ENCODE measurements around the gene HERC4. TPM values are rescaled to one million over a fixed set of nuclear protein-coding genes. Genes with fewer than 3 reads are reported as not detected.
"Not testable (repeated sequence)": the region's sequence is repeated elsewhere in the genome, so short reads cannot be mapped to it uniquely, and the experiment has no call there.

Gene HERC4
- total and polyA plus RNA-seq, 9 of the 15 experiments (the other 6 are each of a cell fraction or from before 2014, with no cell fraction given), result 12.5 to 33.5 (median 22.8) TPM

DNA sequence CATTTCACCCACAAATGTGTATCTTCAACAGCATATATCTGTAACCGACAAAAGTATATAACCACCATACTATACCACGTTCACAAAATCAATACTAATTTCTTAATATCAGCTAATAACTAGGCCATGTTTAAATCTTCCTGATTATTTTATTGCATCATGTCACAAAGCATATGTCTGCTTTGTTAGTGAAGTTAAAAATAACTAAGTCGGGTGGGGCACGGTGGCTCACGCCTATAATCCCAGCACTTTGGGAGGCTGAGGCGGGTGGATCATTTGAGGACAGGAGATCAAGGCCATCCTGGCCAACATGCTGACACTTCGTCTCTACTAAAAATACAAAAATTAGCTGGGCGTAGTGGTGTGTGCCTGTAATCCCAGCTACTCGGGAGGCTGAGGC is 47.7 kb downstream of the HERC4 start:
- no peak for ATAC-seq
- Histone ChIP-seq H3K27ac (ENCODE audit: extremely low read depth, low read depth, low read length) (no peak overlapping the region), H3K27me3 (ENCODE audit: control insufficient read depth in 2 of 2, insufficient read depth in 2 of 2, low read length in 2 of 2) (no peaks in the 10 kb centered on the region), H3K4me1 (replicated peaks in 1 of 2; ENCODE audit: control insufficient read depth in 2 of 2, insufficient read depth in 2 of 2, low read length in 2 of 2) (0 out of 5 replicates have a peak, but pooled peaks cover 0 to 3% of the 10 kb centered on the region in 2 experiments), H3K4me3 (no peak overlapping the region), H3K79me2 (ENCODE audit: control insufficient read depth, insufficient read depth, low read length) (no peaks in the 10 kb centered on the region), H3K36me3 (ENCODE audit: control insufficient read depth, insufficient read depth, low read length) (peaks cover 14% of the 10 kb centered on the region; the same call in 2 of the 3 replicates), H2AFZ (ENCODE audit: low read depth, low read length) (no peak overlapping the region), H3K4me2 (ENCODE audit: insufficient read depth, low read length) (no peak overlapping the region), H3K9me1 (ENCODE audit: control insufficient read depth, insufficient read depth, low read length) (no peaks in the 10 kb centered on the region), H3K9ac (ENCODE audit: insufficient read depth in 1 of 2, low read depth in 2 of 2, low read length in 2 of 2) (no peak overlapping the region), H3K9me3 (replicated peaks; ENCODE audit: control insufficient read depth, insufficient read depth, low read depth, low read length) (no peaks in the 10 kb centered on the region), H4K20me1 (replicated peaks; ENCODE audit: control insufficient read depth, insufficient read depth, low read length) (no peaks in the 10 kb centered on the region)
- in situ Hi-C loops (cut with MboI), result no loop called here
- TF ChIP-seq CEBPG (CRISPR knock-in tag; IDR thresholded peaks at IDR 0.05) (no peak), CEBPG (tag; conservative IDR thresholded peaks at IDR 0.05 in 1 of 2, IDR thresholded peaks at IDR 0.05 in 1 of 2) (peak in 1 of 2 experiments; percentile 61; a peak in 1 of 4 replicates), ATF3 (IDR thresholded peaks at IDR 0.05) (peak; percentile 36), ATF3 (CRISPR knock-in tag; conservative IDR thresholded peaks at IDR 0.05) (no peak), U2AF2 (optimal IDR thresholded peaks at IDR 0.05; ENCODE audit: low read depth, low read length) (no peak)
- FAIRE-seq, result no peak
- no peak for DNase-seq (ENCODE audit: extremely low read depth in 1 of 4, low spot score in 3 of 4)
- POLR2A ChIA-PET, result interaction anchor here (1.3 to 1.6 kb wide), 2 partner anchors 10 to 16 kb away, joined by 4 to 5 read pairs; no protein-coding TSS in a partner anchor
- no TSS peak for BruUV-seq (replicated peaks)
- 80% methylated on average over 9 of the region's 9 CpGs for WGBS (ENCODE audit: insufficient coverage, low coverage, missing lambda C conversion rate)
- intact Hi-C loops (cut with micrococcal nuclease), result no loop called here
- CTCF ChIA-PET (ENCODE audit: low intra/inter-chr PET ratio), result no interaction called here

DNA sequence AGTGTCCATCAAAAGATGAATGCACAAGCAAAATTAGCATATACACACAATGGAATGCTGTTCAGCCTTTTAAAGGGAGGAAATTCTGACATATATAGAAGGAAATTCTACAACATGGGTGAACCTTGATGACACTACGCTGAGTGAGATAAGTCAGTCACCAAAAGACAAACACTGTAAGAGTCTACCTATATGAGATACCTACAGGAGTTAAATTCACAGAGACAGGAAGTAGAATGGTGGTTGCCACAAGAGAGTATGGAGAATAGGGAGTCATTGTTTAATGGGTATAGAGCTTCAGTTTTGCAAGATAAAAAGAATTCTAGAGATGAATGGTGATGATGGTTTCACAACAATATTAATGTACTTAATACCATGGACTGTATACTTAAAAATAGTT is 51.8 kb downstream of the HERC4 start:
- in situ Hi-C loops (cut with MboI), result no loop called here
- Histone ChIP-seq H3K9me1 (ENCODE audit: control insufficient read depth, insufficient read depth, low read length) (no peaks in the 10 kb centered on the region), H4K20me1 (replicated peaks; ENCODE audit: control insufficient read depth, insufficient read depth, low read length) (no peaks in the 10 kb centered on the region), H3K9me3 (replicated peaks; ENCODE audit: control insufficient read depth, insufficient read depth, low read depth, low read length) (peaks cover 4% of the 10 kb centered on the region; the same call in 1 of the 2 replicates), H3K79me2 (ENCODE audit: control insufficient read depth, insufficient read depth, low read length) (no peaks in the 10 kb centered on the region), H3K27ac (ENCODE audit: extremely low read depth, low read depth, low read length) (no peak overlapping the region), H2AFZ (ENCODE audit: low read depth, low read length) (no peak overlapping the region), H3K4me2 (ENCODE audit: insufficient read depth, low read length) (no peak overlapping the region), H3K27me3 (ENCODE audit: control insufficient read depth in 2 of 2, insufficient read depth in 2 of 2, low read length in 2 of 2) (no peaks in the 10 kb centered on the region), H3K36me3 (ENCODE audit: control insufficient read depth, insufficient read depth, low read length) (peaks cover 14% of the 10 kb centered on the region), H3K4me3 (no peak overlapping the region), H3K9ac (ENCODE audit: insufficient read depth in 1 of 2, low read depth in 2 of 2, low read length in 2 of 2) (no peak overlapping the region), H3K4me1 (replicated peaks in 1 of 2; ENCODE audit: control insufficient read depth in 2 of 2, insufficient read depth in 2 of 2, low read length in 2 of 2) (no peaks in the 10 kb centered on the region)
- FAIRE-seq (no peak), DNase-seq (ENCODE audit: extremely low read depth in 1 of 4, low spot score in 3 of 4) (no peak), ATAC-seq (no peak)
- no TSS peak for BruUV-seq (replicated peaks)
- 81% methylated on average over 1 of the region's 1 CpG for WGBS (ENCODE audit: insufficient coverage, low coverage, missing lambda C conversion rate)
- intact Hi-C loops (cut with micrococcal nuclease), result no loop called here
- ChIA-PET CTCF (ENCODE audit: low intra/inter-chr PET ratio) (no interaction called here), POLR2A (no interaction called here)
- TF ChIP-seq U2AF1 (optimal IDR thresholded peaks at IDR 0.05; ENCODE audit: low read depth, low read length), result no peak

GRCh38 chr10:68022324-68022723 is 52.8 kb downstream of the HERC4 start:
- ATAC-seq; H4K20me1 ChIP-seq (replicated peaks; ENCODE audit: control insufficient read depth, insufficient read depth, low read length); H3K27ac ChIP-seq (ENCODE audit: extremely low read depth, low read depth, low read length); H3K4me3 ChIP-seq; DNase-seq (ENCODE audit: extremely low read depth in 1 of 4, low spot score in 3 of 4); BruUV-seq (replicated peaks); H3K9ac ChIP-seq (ENCODE audit: insufficient read depth in 1 of 2, low read depth in 2 of 2, low read length in 2 of 2); H3K4me2 ChIP-seq (ENCODE audit: insufficient read depth, low read length); H2AFZ ChIP-seq (ENCODE audit: low read depth, low read length); FAIRE-seq; H3K27me3 ChIP-seq (ENCODE audit: control insufficient read depth in 2 of 2, insufficient read depth in 2 of 2, low read length in 2 of 2); H3K4me1 ChIP-seq (replicated peaks in 1 of 2; ENCODE audit: control insufficient read depth in 2 of 2, insufficient read depth in 2 of 2, low read length in 2 of 2); POLR2A ChIA-PET; in situ Hi-C loops (cut with MboI); H3K9me3 ChIP-seq (replicated peaks; ENCODE audit: control insufficient read depth, insufficient read depth, low read depth, low read length); H3K79me2 ChIP-seq (ENCODE audit: control insufficient read depth, insufficient read depth, low read length); H3K9me1 ChIP-seq (ENCODE audit: control insufficient read depth, insufficient read depth, low read length); intact Hi-C loops (cut with micrococcal nuclease); CTCF ChIA-PET (ENCODE audit: low intra/inter-chr PET ratio): not testable (repeated sequence)
- WGBS (ENCODE audit: insufficient coverage, low coverage, missing lambda C conversion rate), result 100% methylated on average over 4 of the region's 4 CpGs
- H3K36me3 ChIP-seq (ENCODE audit: control insufficient read depth, insufficient read depth, low read length), result peaks cover 14% of the 10 kb centered on the region
